Measurements from ENCODE around the gene GCLM. TPM values are rescaled to one million over a fixed set of nuclear protein-coding genes. Genes with fewer than 3 reads are reported as not detected.
A peak's percentile ranks its signal among the peaks of the same experiment; 100 is the strongest.
"Not testable (repeated sequence)": the region's sequence is repeated elsewhere in the genome, so short reads cannot be mapped to it uniquely, and the experiment has no call there.

The GCLM gene
- polyA plus RNA-seq (2012; ENCODE audit: insufficient read depth, insufficient read length, low read depth), result 3.8 TPM

GRCh38 chr1:93909146-93910050 lies at the start of gene GCLM:
GCLM (minus strand) TSS chr1:93909430; CDS start chr1:93909163, 267 bp downstream.
- Histone ChIP-seq H3K27me3 (no peaks in the 10 kb centered on the region), H3K9me3 (no peaks in the 10 kb centered on the region), H3K36me3 (no peaks in the 10 kb centered on the region), H3K4me3 (ENCODE audit: low read depth, low read length) (peak within 1 kb of the TSS; percentile 76), H3K4me1 (no peaks in the 10 kb centered on the region)
- TF ChIP-seq CTCF (IDR thresholded peaks at IDR 0.05; ENCODE audit: low read depth, low read length), result peak; percentile 54
- peak; percentile 90 for DNase-seq

DNA sequence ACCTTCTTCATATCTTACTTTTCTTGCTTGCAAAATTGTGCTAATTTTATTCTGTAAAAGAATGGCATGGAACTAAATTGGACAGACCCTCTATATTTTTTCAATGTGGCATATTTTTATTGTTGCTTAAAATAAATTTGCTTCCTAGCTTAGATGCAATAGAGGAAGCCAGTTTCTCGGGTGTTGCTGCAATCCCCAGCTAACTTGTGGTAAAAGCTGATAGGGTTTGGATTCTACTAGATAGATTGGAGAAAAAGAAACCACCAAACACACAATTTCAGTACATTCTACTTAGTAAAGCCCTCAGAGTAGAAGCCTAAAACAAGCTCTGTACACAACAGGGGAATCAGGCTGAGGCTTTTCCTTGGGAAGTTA lies 49.5 kb upstream of the GCLM start:
- Histone ChIP-seq H3K4me3 (ENCODE audit: low read depth, low read length) (no peak overlapping the region), H3K27me3 (no peaks in the 10 kb centered on the region), H3K36me3 (no peaks in the 10 kb centered on the region), H3K4me1 (no peaks in the 10 kb centered on the region), H3K9me3 (no peaks in the 10 kb centered on the region)
- no peak for DNase-seq
- no peak for TF ChIP-seq CTCF (IDR thresholded peaks at IDR 0.05; ENCODE audit: low read depth, low read length)

DNA sequence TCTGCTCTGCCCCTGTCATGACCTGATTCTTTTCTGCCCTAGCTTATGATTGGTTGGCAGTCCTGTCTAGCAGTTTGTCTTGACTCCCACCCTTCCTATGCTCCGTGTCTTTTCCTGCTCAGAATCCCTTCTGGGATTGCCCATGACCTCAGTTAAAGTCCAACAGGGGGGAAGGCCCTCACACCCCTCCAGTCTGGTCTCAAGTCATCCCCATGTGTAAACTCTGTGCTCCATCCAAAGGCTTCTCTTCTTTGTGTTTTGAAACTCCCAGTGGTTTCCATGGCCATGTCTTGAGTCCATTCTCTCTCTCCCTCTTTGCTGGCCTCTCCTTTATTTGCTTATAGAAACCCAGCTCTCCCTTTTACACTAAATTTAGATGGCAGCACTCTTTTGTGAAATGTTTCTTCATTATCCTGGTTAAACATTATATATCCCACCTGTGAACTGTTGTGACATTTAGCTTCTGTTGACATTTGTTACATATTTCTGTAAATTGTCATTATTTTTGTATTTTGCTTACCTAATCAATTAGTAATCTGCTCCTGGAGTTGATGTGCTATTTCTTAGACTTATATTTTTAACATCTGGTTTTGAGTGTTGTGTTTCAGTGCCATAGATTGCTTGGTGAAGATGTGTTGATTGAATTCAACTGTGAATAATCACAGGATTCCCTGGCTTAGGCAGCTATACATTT lies 48.9 kb upstream of the GCLM start:
- TF ChIP-seq CTCF (IDR thresholded peaks at IDR 0.05; ENCODE audit: low read depth, low read length), result no peak
- Histone ChIP-seq H3K27me3 (no peaks in the 10 kb centered on the region), H3K4me3 (ENCODE audit: low read depth, low read length) (no peak overlapping the region), H3K4me1 (no peaks in the 10 kb centered on the region), H3K36me3 (no peaks in the 10 kb centered on the region), H3K9me3 (no peaks in the 10 kb centered on the region)
- no peak for DNase-seq

DNA sequence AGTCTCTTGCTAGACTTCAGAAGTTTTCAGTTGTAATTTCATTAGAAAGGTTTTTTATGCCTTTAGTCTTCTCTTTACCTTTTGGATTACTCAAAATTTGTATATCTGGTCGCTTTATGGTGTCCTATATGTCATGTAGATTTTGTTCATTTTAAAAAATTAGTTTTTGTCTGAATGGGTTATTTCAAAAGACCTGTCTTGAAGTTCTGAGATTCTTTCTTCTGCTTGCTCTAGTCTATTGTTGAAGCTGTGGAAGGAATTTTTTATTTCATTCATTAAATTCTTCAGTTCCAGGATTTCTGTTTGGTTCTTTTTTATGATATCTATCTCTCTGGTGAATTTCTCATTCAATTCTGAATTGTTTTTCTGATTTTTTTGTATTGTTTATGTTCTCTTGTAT lies 46.5 kb upstream of the GCLM start:
- H3K27me3 ChIP-seq, result no peaks in the 10 kb centered on the region
- no peaks in the 10 kb centered on the region for H3K4me1 ChIP-seq
- DNase-seq, result no peak
- no peak overlapping the region for H3K4me3 ChIP-seq (ENCODE audit: low read depth, low read length)
- no peak for TF ChIP-seq CTCF (IDR thresholded peaks at IDR 0.05; ENCODE audit: low read depth, low read length)
- no peaks in the 10 kb centered on the region for H3K9me3 ChIP-seq
- H3K36me3 ChIP-seq, result no peaks in the 10 kb centered on the region

GRCh38 chr1:93947002-93947686 lies 37.9 kb upstream of the GCLM start:
- H3K4me3 ChIP-seq (ENCODE audit: low read depth, low read length); H3K4me1 ChIP-seq; H3K9me3 ChIP-seq; DNase-seq; H3K36me3 ChIP-seq; H3K27me3 ChIP-seq: not testable (repeated sequence)

GRCh38 chr1:93938461-93939145 lies 29.4 kb upstream of the GCLM start:
- Histone ChIP-seq H3K4me3 (ENCODE audit: low read depth, low read length) (no peak overlapping the region), H3K9me3 (no peaks in the 10 kb centered on the region), H3K36me3 (no peaks in the 10 kb centered on the region), H3K27me3 (no peaks in the 10 kb centered on the region), H3K4me1 (no peaks in the 10 kb centered on the region)
- DNase-seq, result no peak
- no peak for TF ChIP-seq CTCF (IDR thresholded peaks at IDR 0.05; ENCODE audit: low read depth, low read length)
